Measurements from ENCODE around the gene MED12. TPM values are rescaled to one million over a fixed set of nuclear protein-coding genes. Genes with fewer than 3 reads are reported as not detected.

Gene MED12
- total RNA-seq, 1 experiment from 2014 or later = 13.6 TPM

GRCh38 chrX:71107245-71107644 lies 11.2 kb upstream of the MED12 start:
- DNase-seq (ENCODE audit: low read depth) = no peak

GRCh38 chrX:71107762-71108360 lies 10.5 kb upstream of the MED12 start:
- DNase-seq (ENCODE audit: low read depth) = no peak

- no peak for DNase-seq (ENCODE audit: low read depth)
Measured at GRCh38 chrX:71109051-71109450, 9.3 kb upstream of the MED12 start.

- no peak for DNase-seq (ENCODE audit: low read depth)
Measured at GRCh38 chrX:71111141-71111843, 7.1 kb upstream of the MED12 start, which contains the start of gene IL2RG. Gene IL2RG, minus strand, starts transcription at chrX:71111577. Its CDS starts 38 bp downstream, at chrX:71111539.

- no peak for DNase-seq (ENCODE audit: low read depth)
Measured at GRCh38 chrX:71111921-71112431, 6.4 kb upstream of the MED12 start.

GRCh38 chrX:71117358-71117757 lies 1.0 kb upstream of the MED12 start:
- DNase-seq (ENCODE audit: low read depth) = no peak

GRCh38 chrX:71118985-71119535 lies 664 bp downstream of the MED12 start:
- no peak for DNase-seq (ENCODE audit: low read depth)

GRCh38 chrX:71128166-71128833 lies 9.9 kb downstream of the MED12 start:
- DNase-seq (ENCODE audit: low read depth) = no peak

GRCh38 chrX:71128915-71129765 lies 10.7 kb downstream of the MED12 start:
- peak; percentile 42 for DNase-seq (ENCODE audit: low read depth)

- no peak for DNase-seq (ENCODE audit: low read depth)
Measured at GRCh38 chrX:71131510-71131909, 13.1 kb downstream of the MED12 start.

GRCh38 chrX:71140440-71140839 lies 22.0 kb downstream of the MED12 start:
- DNase-seq (ENCODE audit: low read depth) = no peak

- DNase-seq (ENCODE audit: low read depth) = no peak
Measured at GRCh38 chrX:71143508-71143907, 25.1 kb downstream of the MED12 start.

GRCh38 chrX:71144651-71145050 lies 26.3 kb downstream of the MED12 start, which contains the start of gene NLGN3:
Gene NLGN3, plus strand, starts transcription at chrX:71144841. Its CDS starts 2,909 bp downstream, at chrX:71147750.
- DNase-seq (ENCODE audit: low read depth) = no peak

GRCh38 chrX:71147496-71148277 lies 29.3 kb downstream of the MED12 start:
- DNase-seq (ENCODE audit: low read depth) = no peak

GRCh38 chrX:71148278-71148663 lies 29.9 kb downstream of the MED12 start:
- no peak for DNase-seq (ENCODE audit: low read depth)

- DNase-seq (ENCODE audit: low read depth) = no peak
Measured at GRCh38 chrX:71151366-71151765, 33.0 kb downstream of the MED12 start.

GRCh38 chrX:71154196-71154595 lies 35.8 kb downstream of the MED12 start:
- DNase-seq (ENCODE audit: low read depth) = no peak

- DNase-seq (ENCODE audit: low read depth) = no peak
Measured at GRCh38 chrX:71154641-71155040, 36.2 kb downstream of the MED12 start.

GRCh38 chrX:71158603-71159002 lies 40.2 kb downstream of the MED12 start:
- DNase-seq (ENCODE audit: low read depth) = no peak

- DNase-seq (ENCODE audit: low read depth) = no peak
Measured at GRCh38 chrX:71159335-71159734, 40.9 kb downstream of the MED12 start.

Data from HT1080 (cell line).